HepG2 (cell line): ENCODE measurements around the gene ANKRD17. TPM values are rescaled to one million over a fixed set of nuclear protein-coding genes. Genes with fewer than 3 reads are reported as not detected.
A peak's percentile ranks its signal among the peaks of the same experiment; 100 is the strongest.

Experiments
- FOSL1 ChIP-seq: sonication (generic); formaldehyde crosslinking; IDR thresholded peaks from 2 replicates; pipeline ENCODE4 v1.9.0; 2021; ENCODE audit warnings: missing genetic modification reagents, borderline replicate concordance
- FOXJ3 ChIP-seq: sonication (generic); formaldehyde crosslinking; IDR thresholded peaks from 2 replicates; pipeline ENCODE4 v1.4.0; 2020; ENCODE audit warnings: missing genetic modification reagents, mild to moderate bottlenecking, borderline replicate concordance
- KIAA2018 ChIP-seq: sonication (generic); formaldehyde crosslinking; IDR thresholded peaks from 2 replicates; pipeline ENCODE4 v1.5.0; 2020; ENCODE audit warnings: mild to moderate bottlenecking, missing genetic modification reagents, borderline replicate concordance
- MAX ChIP-seq: IDR thresholded peaks from 2 replicates; pipeline ENCODE4 v1.6.1; 2012; ENCODE audit warnings: inconsistent platforms
- MNT ChIP-seq: fragments of 450-650 bp; IDR thresholded peaks from 2 replicates; pipeline ENCODE4 v1.6.1; 2016
- NFIC ChIP-seq: IDR thresholded peaks from 2 replicates; pipeline ENCODE4 v1.6.1; 2012; ENCODE audit warnings: mild to moderate bottlenecking, low read length, inconsistent platforms
- PCBP1 ChIP-seq: fragments of 200-400 bp; formaldehyde crosslinking; IDR thresholded peaks from 2 replicates; pipeline ENCODE4 v1.6.1; 2017; ENCODE audit warnings: mild to moderate bottlenecking, low read depth, low read length, borderline replicate concordance
- RBAK ChIP-seq: sonication (generic); formaldehyde crosslinking; IDR thresholded peaks from 2 replicates; pipeline ENCODE4 v1.5.1; 2020; ENCODE audit warnings: mild to moderate bottlenecking, missing genetic modification reagents
- TP53 ChIP-seq: sonication (generic); formaldehyde crosslinking; conservative IDR thresholded peaks from 2 replicates; pipeline ENCODE4 v1.4.0; 2020; ENCODE audit warnings: missing genetic modification reagents
- ZNF263 ChIP-seq: sonication (generic); formaldehyde crosslinking; IDR thresholded peaks from 2 replicates; pipeline ENCODE4 v1.4.0; 2020; ENCODE audit warnings: missing genetic modification reagents
- ZNF432 ChIP-seq: sonication (generic); formaldehyde crosslinking; IDR thresholded peaks from 2 replicates; pipeline ENCODE4 v1.5.0; 2020; ENCODE audit warnings: missing genetic modification reagents, mild to moderate bottlenecking, borderline replicate concordance
- ZNF598 ChIP-seq: sonication (generic); formaldehyde crosslinking; IDR thresholded peaks from 2 replicates; pipeline ENCODE4 v1.5.1; 2020; ENCODE audit warnings: mild to moderate bottlenecking, missing genetic modification reagents, borderline replicate concordance
- ZNF781 ChIP-seq: sonication (generic); formaldehyde crosslinking; IDR thresholded peaks from 2 replicates; pipeline ENCODE4 v1.5.1; 2020; ENCODE audit warnings: borderline replicate concordance, mild to moderate bottlenecking, missing genetic modification reagents; ENCODE audit errors: not compliant biosample characterization
- polyA plus RNA-seq, 8 experiments: library from polyadenylated mRNA; depleted of rRNA in 3 of 8; stranded (reverse) in 7 of 8; unstranded in 1 of 8; fragments of >200 nt; fragmentation: Illumina TruSeq in 4 of 8; extraction: Trizol in 4 of 8; gene quantifications; 2 replicates each; pipeline versions ENCODE4 v1.2.1 to v1.2.3, GENCODE V29; 2011 to 2016; ENCODE audit warnings: low read depth in 4 of 8, missing spikeins in 1 of 8, mixed read lengths in 1 of 8; ENCODE audit not compliant: insufficient read depth in 1 of 8
- total RNA-seq, 5 experiments: library from RNA; depleted of rRNA; stranded (reverse); fragments of >200 nt; fragmentation: Illumina TruSeq; extraction: Trizol; gene quantifications; 2 replicates each; pipeline ENCODE4 v1.2.3, GENCODE V29; 2016; ENCODE audit warnings: low read depth in 1 of 5

Gene ANKRD17
- total and polyA plus RNA-seq, 2 of the 13 experiments (the other 11 are each of a cell fraction or from before 2014, with no cell fraction given), result 55.7 to 61.1 TPM

GRCh38 chr4:73258686-73259570 is at the start of gene ANKRD17 (continued):
- TF ChIP-seq KIAA2018 (no peak), ZNF432 (no peak), NFIC (no peak), ZNF263 (CRISPR knock-in tag) (peak; percentile 96), FOSL1 (CRISPR knock-in tag) (no peak), ZNF781 (CRISPR knock-in tag) (no peak), TP53 (no peak; the same call in 1 of the 2 replicates), PCBP1 (peak; percentile 99), MAX (peak; percentile 87), ZNF598 (CRISPR knock-in tag) (no peak; the same call in none of the 2 replicates), MNT (no peak), RBAK (no peak), FOXJ3 (CRISPR knock-in tag) (no peak; the same call in 1 of the 2 replicates)
